GM23248 (cell line): ENCODE results near the gene UVRAG.

ENCODE experiments used
- EZH2 ChIP-seq: fragments of 200-600 bp; sonication (generic); IDR thresholded peaks from 2 replicates; pipeline ENCODE4 v1.6.1; 2018; ENCODE audit warnings: antibody characterized with exemption, mild to moderate bottlenecking; ENCODE audit not compliant: insufficient read depth, poor library complexity, severe bottlenecking
- EZH2phosphoT487 ChIP-seq: fragments of 200-600 bp; sonication (generic); IDR thresholded peaks from 2 replicates; pipeline ENCODE4 v1.6.1; 2018; ENCODE audit warnings: antibody characterized with exemption, moderate library complexity, mild to moderate bottlenecking, low read depth; ENCODE audit not compliant: insufficient read depth

DNA sequence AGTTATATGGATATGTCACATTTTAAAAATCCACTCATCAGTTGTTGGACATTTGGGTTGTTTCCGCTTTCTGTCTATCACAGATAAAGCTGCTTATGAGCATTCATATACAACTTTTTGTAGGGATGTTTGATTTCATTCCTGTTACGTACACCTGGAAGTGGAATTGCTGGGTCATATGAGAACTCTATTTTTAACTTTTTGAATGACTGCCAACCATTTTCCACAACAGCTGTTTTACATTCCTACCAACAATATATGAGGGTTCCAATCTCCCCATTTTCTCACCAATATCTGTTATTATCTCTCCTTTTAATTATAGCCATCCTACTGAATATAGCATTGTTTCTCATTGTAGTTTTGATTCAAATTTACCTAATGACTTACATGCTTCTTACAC, 172.0 kb downstream of the UVRAG start:
- TF ChIP-seq EZH2 = no peak
- TF ChIP-seq EZH2phosphoT487 = no peak
